ENCODE data around the gene KANK2.

DNA sequence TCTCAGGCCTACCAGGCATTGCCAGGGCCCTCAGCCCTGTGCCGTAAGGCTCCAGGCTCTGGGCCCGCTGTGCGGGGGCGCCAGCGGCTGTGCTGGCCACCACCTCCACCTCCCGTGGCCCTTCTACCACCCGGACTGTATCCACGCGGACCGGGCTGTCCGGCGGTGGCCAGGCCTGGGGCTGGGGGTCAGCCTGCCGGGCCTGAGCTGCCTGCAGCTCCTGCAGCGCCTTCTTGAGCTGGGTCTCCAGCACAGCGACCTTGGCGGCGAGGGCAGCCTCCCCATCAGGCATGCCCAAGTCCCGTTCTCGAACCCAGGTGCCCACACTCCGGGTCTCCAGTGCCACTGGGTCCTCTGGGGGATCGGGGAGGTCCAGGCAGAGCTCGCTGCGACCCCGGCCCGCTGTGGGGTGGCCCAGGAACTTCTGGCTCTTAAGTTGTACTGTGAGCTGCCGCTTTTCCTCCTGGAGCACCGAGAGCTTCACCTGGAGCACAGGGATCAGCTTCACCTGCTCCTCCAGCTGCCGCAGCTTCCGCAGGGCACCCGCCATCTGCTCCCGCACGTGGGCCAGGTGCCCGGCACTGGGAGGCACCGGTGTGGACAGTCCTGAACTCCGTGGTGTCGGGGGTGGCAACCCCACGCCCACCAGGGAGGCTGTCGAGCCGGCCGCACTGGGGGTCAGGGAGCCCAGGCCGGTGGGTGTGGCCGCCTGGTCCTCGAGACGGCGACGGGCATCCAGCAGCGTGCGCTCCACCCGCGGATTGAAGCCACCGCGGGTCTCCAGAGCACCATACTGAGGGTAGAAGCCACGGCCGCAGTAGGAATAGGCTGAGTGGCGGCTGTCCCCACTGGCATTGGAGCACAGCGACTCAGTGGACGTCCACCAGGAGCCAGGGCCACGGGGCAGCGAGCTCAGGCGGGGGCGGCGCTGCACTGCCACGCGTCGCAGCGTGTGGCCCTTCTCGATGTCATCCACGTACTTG, 4.1 kb downstream of the KANK2 start:
- TF ChIP-seq, protein P1, sequence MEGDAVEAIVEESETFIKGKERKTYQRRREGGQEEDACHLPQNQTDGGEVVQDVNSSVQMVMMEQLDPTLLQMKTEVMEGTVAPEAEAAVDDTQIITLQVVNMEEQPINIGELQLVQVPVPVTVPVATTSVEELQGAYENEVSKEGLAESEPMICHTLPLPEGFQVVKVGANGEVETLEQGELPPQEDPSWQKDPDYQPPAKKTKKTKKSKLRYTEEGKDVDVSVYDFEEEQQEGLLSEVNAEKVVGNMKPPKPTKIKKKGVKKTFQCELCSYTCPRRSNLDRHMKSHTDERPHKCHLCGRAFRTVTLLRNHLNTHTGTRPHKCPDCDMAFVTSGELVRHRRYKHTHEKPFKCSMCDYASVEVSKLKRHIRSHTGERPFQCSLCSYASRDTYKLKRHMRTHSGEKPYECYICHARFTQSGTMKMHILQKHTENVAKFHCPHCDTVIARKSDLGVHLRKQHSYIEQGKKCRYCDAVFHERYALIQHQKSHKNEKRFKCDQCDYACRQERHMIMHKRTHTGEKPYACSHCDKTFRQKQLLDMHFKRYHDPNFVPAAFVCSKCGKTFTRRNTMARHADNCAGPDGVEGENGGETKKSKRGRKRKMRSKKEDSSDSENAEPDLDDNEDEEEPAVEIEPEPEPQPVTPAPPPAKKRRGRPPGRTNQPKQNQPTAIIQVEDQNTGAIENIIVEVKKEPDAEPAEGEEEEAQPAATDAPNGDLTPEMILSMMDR (IDR thresholded peaks at IDR 0.05; ENCODE audit: low read depth, low read length): no peak
- TF ChIP-seq, protein P2, sequence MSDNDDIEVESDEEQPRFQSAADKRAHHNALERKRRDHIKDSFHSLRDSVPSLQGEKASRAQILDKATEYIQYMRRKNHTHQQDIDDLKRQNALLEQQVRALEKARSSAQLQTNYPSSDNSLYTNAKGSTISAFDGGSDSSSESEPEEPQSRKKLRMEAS (IDR thresholded peaks at IDR 0.05; ENCODE audit: low read depth, low read length): no peak
- TF ChIP-seq POLR2A (IDR thresholded peaks at IDR 0.05; ENCODE audit: extremely low read depth, insufficient read length): no peak

All from NB4 (cell line).